Esophagus squamous epithelium (tissue), 4 donors: ENCODE results near the gene PKMYT1.

Experiments used
- CTCF ChIP-seq, 6 experiments: fragments of 450-650 bp in 4 of 6; fragments of 200-600 bp in 2 of 6; sonication (generic) in 2 of 6; IDR thresholded peaks; one replicate each; pipeline ENCODE4 v1.5.1; 2016 to 2019; ENCODE audit warnings: antibody characterized with exemption in 6 of 6, mild to moderate bottlenecking in 4 of 6, moderate library complexity in 4 of 6
- POLR2A ChIP-seq, 4 donors: fragments of 450-650 bp; IDR thresholded peaks; one replicate each; pipeline ENCODE4 v1.6.1; 2017; ENCODE audit warnings: antibody characterized with exemption in 4 of 4, mild to moderate bottlenecking in 4 of 4, moderate library complexity in 3 of 4

GRCh38 chr16:2981899-2982250, 1.6 kb upstream of the PKMYT1 start:
- TF ChIP-seq CTCF (IDR thresholded peaks at IDR 0.05) (no peak), POLR2A (IDR thresholded peaks at IDR 0.05) (no peak)
